Activated naive CD4-positive, alpha-beta T cell treated with anti-CD3 and anti-CD28 coated beads for 36 hours (primary cell): ENCODE data around the gene CDK9. TPM values are rescaled to one million over a fixed set of nuclear protein-coding genes. Genes with fewer than 3 reads are reported as not detected.
"Not testable (repeated sequence)": the region's sequence is repeated elsewhere in the genome, so short reads cannot be mapped to it uniquely, and the experiment has no call there.

Source experiments
- CTCF ChIA-PET: fragments of 350-600 bp; sonication (Branson Sonifier 250); formaldehyde crosslinking; loops from one replicate; lab custom pipeline; 2021; ENCODE audit warnings: antibody characterized with exemption; lab: Charles Lee
- DNase-seq: peaks from one replicate; pipeline ENCODE4 v3.0.0-alpha.2; 2020
- H3K27ac Mint-ChIP-seq: one replicate; pipeline ENCODE4 v1.8.0; 2021; ENCODE audit warnings: mild to moderate bottlenecking, mixed read lengths
- H3K27me3 Mint-ChIP-seq: one replicate; pipeline ENCODE4 v1.8.0; 2021; ENCODE audit warnings: low read depth, mixed read lengths
- H3K36me3 Mint-ChIP-seq: one replicate; pipeline ENCODE4 v1.8.0; 2021; ENCODE audit warnings: low read depth, mixed read lengths
- H3K4me1 Mint-ChIP-seq: one replicate; pipeline ENCODE4 v1.8.0; 2021; ENCODE audit warnings: low read depth, mixed read lengths
- H3K4me3 Mint-ChIP-seq: one replicate; pipeline ENCODE4 v1.8.0; 2021; ENCODE audit warnings: mild to moderate bottlenecking, moderate library complexity, mixed read lengths
- H3K9me3 Mint-ChIP-seq: one replicate; pipeline ENCODE4 v1.8.0; 2021; ENCODE audit warnings: mixed read lengths
- intact Hi-C: fragments of 100-400 bp; cut with micrococcal nuclease; formaldehyde crosslinking; loops from one replicate; pipeline ENCODE4 v1.15.1; 2023
- total RNA-seq, 2 experiments: library from RNA; stranded (reverse); gene quantifications; one replicate each; pipeline ENCODE4 v1.2.3, GENCODE V29; 2021

The CDK9 gene
- total RNA-seq, 2 experiments from 2014 or later: 64.6 to 73.6 TPM

GRCh38 chr9:127753622-127754021 is 32.2 kb upstream of the CDK9 start:
- no peak for DNase-seq
- H3K4me3 Mint-ChIP-seq: no peak overlapping the region
- CTCF ChIA-PET: no interaction called here
- no peaks in the 10 kb centered on the region for H3K27me3 Mint-ChIP-seq
- peaks cover 7% of the 10 kb centered on the region for H3K36me3 Mint-ChIP-seq
- no peaks in the 10 kb centered on the region for H3K9me3 Mint-ChIP-seq
- no peaks in the 10 kb centered on the region for H3K4me1 Mint-ChIP-seq
- H3K27ac Mint-ChIP-seq: no peak overlapping the region
- intact Hi-C loops: no loop called here

- H3K27me3 Mint-ChIP-seq: no peaks in the 10 kb centered on the region
- no peak overlapping the region for H3K27ac Mint-ChIP-seq
- CTCF ChIA-PET: no interaction called here
- no peaks in the 10 kb centered on the region for H3K9me3 Mint-ChIP-seq
- H3K4me1 Mint-ChIP-seq: no peaks in the 10 kb centered on the region
- intact Hi-C loops: no loop called here
- no peak for DNase-seq
- peaks cover 7% of the 10 kb centered on the region for H3K36me3 Mint-ChIP-seq
- H3K4me3 Mint-ChIP-seq: no peak overlapping the region
Observed at GRCh38 chr9:127754099-127755060, 31.5 kb upstream of the CDK9 start.

GRCh38 chr9:127755061-127756060 is 30.5 kb upstream of the CDK9 start:
- Mint-ChIP-seq H3K9me3 (no peaks in the 10 kb centered on the region), H3K36me3 (peaks cover 4% of the 10 kb centered on the region), H3K4me3 (no peak overlapping the region), H3K4me1 (no peaks in the 10 kb centered on the region), H3K27me3 (no peaks in the 10 kb centered on the region), H3K27ac (no peak overlapping the region)
- intact Hi-C loops: no loop called here
- no peak for DNase-seq
- CTCF ChIA-PET: interaction anchor here (1.1 kb wide), 2 partner anchors 15 to 21 kb away, joined by 3 read pairs; no protein-coding TSS in a partner anchor

- H3K9me3 Mint-ChIP-seq: no peaks in the 10 kb centered on the region
- H3K36me3 Mint-ChIP-seq: no peaks in the 10 kb centered on the region
- intact Hi-C loops: no loop called here
- no peak overlapping the region for H3K4me3 Mint-ChIP-seq
- no peak for DNase-seq
- H3K27me3 Mint-ChIP-seq: no peaks in the 10 kb centered on the region
- CTCF ChIA-PET: interaction anchor here (0.6 to 1.1 kb wide), 4 partner anchors 10 to 230 kb away, joined by 3 to 5 read pairs (median 3); no protein-coding TSS in a partner anchor
- H3K4me1 Mint-ChIP-seq: no peaks in the 10 kb centered on the region
- no peak overlapping the region for H3K27ac Mint-ChIP-seq
Observed at GRCh38 chr9:127756233-127756632, 29.6 kb upstream of the CDK9 start.

- intact Hi-C loops, DNase-seq, H3K4me3 Mint-ChIP-seq, H3K27me3 Mint-ChIP-seq, H3K9me3 Mint-ChIP-seq, H3K27ac Mint-ChIP-seq, H3K36me3 Mint-ChIP-seq, H3K4me1 Mint-ChIP-seq: not testable (repeated sequence)
- CTCF ChIA-PET: interaction anchor here (0.6 to 0.8 kb wide), 3 partner anchors 9 to 68 kb away, joined by 3 to 5 read pairs (median 3); partner anchors contain the start of gene CDK9
Observed at GRCh38 chr9:127756776-127757175, 29.1 kb upstream of the CDK9 start.

GRCh38 chr9:127758843-127759242 is 27.0 kb upstream of the CDK9 start:
- DNase-seq: no peak
- Mint-ChIP-seq H3K9me3 (no peaks in the 10 kb centered on the region), H3K27ac (no peak overlapping the region), H3K36me3 (no peaks in the 10 kb centered on the region), H3K4me3 (no peak overlapping the region), H3K27me3 (no peaks in the 10 kb centered on the region), H3K4me1 (peaks cover 3% of the 10 kb centered on the region)
- intact Hi-C loops: no loop called here
- CTCF ChIA-PET: no interaction called here

GRCh38 chr9:127761061-127761460 is 24.8 kb upstream of the CDK9 start:
- Mint-ChIP-seq H3K27ac (no peak overlapping the region), H3K36me3 (peaks cover 3% of the 10 kb centered on the region), H3K4me1 (peaks cover 16% of the 10 kb centered on the region), H3K4me3 (no peak overlapping the region), H3K9me3 (no peaks in the 10 kb centered on the region), H3K27me3 (no peaks in the 10 kb centered on the region)
- intact Hi-C loops: no loop called here
- CTCF ChIA-PET: no interaction called here
- DNase-seq: no peak

GRCh38 chr9:127761491-127761956 is 24.3 kb upstream of the CDK9 start:
- Mint-ChIP-seq H3K27me3 (no peaks in the 10 kb centered on the region), H3K4me3 (no peak overlapping the region), H3K4me1 (peaks cover 21% of the 10 kb centered on the region), H3K36me3 (peaks cover 7% of the 10 kb centered on the region), H3K9me3 (no peaks in the 10 kb centered on the region), H3K27ac (no peak overlapping the region)
- CTCF ChIA-PET: no interaction called here
- no peak for DNase-seq
- intact Hi-C loops: no loop called here

GRCh38 chr9:127762111-127762676 is 23.6 kb upstream of the CDK9 start:
- no peak for DNase-seq
- intact Hi-C loops: no loop called here
- no peaks in the 10 kb centered on the region for H3K9me3 Mint-ChIP-seq
- H3K27ac Mint-ChIP-seq: no peak overlapping the region
- peaks cover 27% of the 10 kb centered on the region for H3K4me1 Mint-ChIP-seq
- H3K4me3 Mint-ChIP-seq: no peak overlapping the region
- CTCF ChIA-PET: interaction anchor here (1.2 to 1.9 kb wide), 2 partner anchors 18 to 28 kb away, joined by 3 to 8 read pairs; partner anchors contain the start of gene TOR2A
- H3K27me3 Mint-ChIP-seq: no peaks in the 10 kb centered on the region
- H3K36me3 Mint-ChIP-seq: peaks cover 7% of the 10 kb centered on the region

- peak overlapping the region; percentile 28 for H3K27ac Mint-ChIP-seq
- DNase-seq: peak; percentile 53
- peaks cover 44% of the 10 kb centered on the region for H3K4me1 Mint-ChIP-seq
- CTCF ChIA-PET: interaction anchor here (0.8 to 4.8 kb wide), 7 partner anchors 20 to 157 kb away, joined by 3 to 18 read pairs (median 4); partner anchors contain the start of gene CDK9
- peaks cover 10% of the 10 kb centered on the region for H3K36me3 Mint-ChIP-seq
- no peaks in the 10 kb centered on the region for H3K9me3 Mint-ChIP-seq
- H3K27me3 Mint-ChIP-seq: no peaks in the 10 kb centered on the region
- intact Hi-C loops: no loop called here
- H3K4me3 Mint-ChIP-seq: no peak overlapping the region
Observed at GRCh38 chr9:127763918-127764384, 21.9 kb upstream of the CDK9 start.

- no peak for DNase-seq
- Mint-ChIP-seq H3K4me1 (peaks cover 56% of the 10 kb centered on the region), H3K27me3 (no peaks in the 10 kb centered on the region), H3K9me3 (no peaks in the 10 kb centered on the region), H3K27ac (no peak overlapping the region), H3K4me3 (no peak overlapping the region), H3K36me3 (peaks cover 11% of the 10 kb centered on the region)
- CTCF ChIA-PET: interaction anchor here (0.7 to 4.8 kb wide), 6 partner anchors 13 to 156 kb away, joined by 3 to 17 read pairs (median 4); partner anchors contain the start of genes SH2D3C and TOR2A
- intact Hi-C loops: no loop called here
Observed at GRCh38 chr9:127765418-127765817, 20.4 kb upstream of the CDK9 start.
